Activated T-helper 17 cell treated with anti-CD3 and anti-CD28 coated beads, Interleukin-2, amount 50 U/mL, for 72 hours (primary cell): ENCODE data around the gene BRDT. TPM values are rescaled to one million over a fixed set of nuclear protein-coding genes. Genes with fewer than 3 reads are reported as not detected.
"Not testable (repeated sequence)": the region's sequence is repeated elsewhere in the genome, so short reads cannot be mapped to it uniquely, and the experiment has no call there.

Source experiments
- ATAC-seq: fragments of 150-1000 bp; cut with Tn5 transposase; replicated peaks from 2 replicates; pipeline ENCODE4 v1.10.0; 2021; ENCODE audit warnings: mild to moderate bottlenecking, moderate library complexity
- H3K27ac Mint-ChIP-seq: one replicate; pipeline ENCODE4 v1.8.0; 2022; ENCODE audit warnings: mixed read lengths
- H3K27me3 Mint-ChIP-seq: one replicate; pipeline ENCODE4 v1.8.0; 2022; ENCODE audit warnings: mixed read lengths
- H3K36me3 Mint-ChIP-seq: one replicate; pipeline ENCODE4 v1.8.0; 2022; ENCODE audit warnings: low read depth, mild to moderate bottlenecking, mixed read lengths
- H3K4me1 Mint-ChIP-seq: one replicate; pipeline ENCODE4 v1.8.0; 2022; ENCODE audit warnings: mixed read lengths
- H3K4me3 Mint-ChIP-seq: one replicate; pipeline ENCODE4 v1.8.0; 2022; ENCODE audit warnings: mild to moderate bottlenecking, mixed read lengths
- H3K9me3 Mint-ChIP-seq: one replicate; pipeline ENCODE4 v1.8.0; 2022; ENCODE audit warnings: mixed read lengths
- total RNA-seq, 2 donors: library from RNA; stranded (reverse); gene quantifications; one replicate each; pipeline ENCODE4 v1.2.3, GENCODE V29; 2022

The BRDT gene
- total RNA-seq, 2 donors from 2014 or later: not detected

GRCh38 chr1:91948097-91948496 lies 1.1 kb upstream of the BRDT start:
- Mint-ChIP-seq H3K27me3 (no peaks in the 10 kb centered on the region), H3K4me1 (peaks cover 16% of the 10 kb centered on the region), H3K36me3 (no peaks in the 10 kb centered on the region), H3K4me3 (peak overlapping the region; percentile 70), H3K27ac (peak overlapping the region; percentile 69), H3K9me3 (peaks cover 4% of the 10 kb centered on the region)
- ATAC-seq: peak; percentile 78

DNA sequence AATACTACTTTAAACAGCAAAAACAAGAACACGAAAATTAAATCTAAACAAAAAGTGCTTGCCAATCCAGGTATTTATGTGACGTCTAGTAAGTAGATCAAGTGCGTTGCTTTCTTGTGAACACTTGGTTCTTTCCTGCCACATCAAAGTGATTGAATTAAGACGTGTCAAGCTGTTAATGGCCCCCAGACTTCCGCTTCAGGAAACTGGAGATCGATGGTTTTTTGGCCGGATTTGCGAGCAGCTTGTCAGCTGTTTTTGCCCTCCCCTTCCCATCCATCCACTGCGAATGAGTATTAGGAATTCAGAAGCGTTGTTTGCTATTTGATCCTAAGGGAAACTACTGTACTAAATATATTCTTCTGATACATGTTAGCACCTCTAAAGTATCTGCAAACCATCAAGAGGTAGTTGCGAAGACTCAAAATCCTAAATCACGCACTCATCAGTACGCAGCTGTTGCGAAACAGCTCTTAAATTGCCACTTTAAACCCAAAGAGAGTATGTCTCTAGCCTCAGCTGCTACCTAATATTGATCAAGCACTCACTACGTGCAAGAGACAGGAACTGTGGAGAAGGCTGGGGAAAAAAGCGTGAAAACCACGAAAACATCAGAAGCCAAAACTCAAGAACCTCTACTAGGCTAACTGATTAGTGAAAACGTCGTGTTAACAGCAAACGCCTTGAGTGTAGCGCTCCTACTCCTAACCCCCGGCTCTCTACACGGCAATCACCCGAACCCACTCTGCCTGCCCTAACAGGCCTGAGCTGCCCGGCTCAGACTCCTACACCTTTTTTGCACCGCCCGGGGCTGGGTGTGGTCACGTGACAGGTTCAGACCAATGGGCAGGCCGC lies 473 bp upstream of the BRDT start:
- ATAC-seq: peak; percentile 70
- Mint-ChIP-seq H3K4me3 (peak overlapping the region; percentile 70), H3K27ac (peak overlapping the region; percentile 69), H3K36me3 (no peaks in the 10 kb centered on the region), H3K4me1 (peaks cover 16% of the 10 kb centered on the region), H3K9me3 (peaks cover 4% of the 10 kb centered on the region), H3K27me3 (no peaks in the 10 kb centered on the region)

GRCh38 chr1:91952187-91952586 lies 3.0 kb downstream of the BRDT start:
- Mint-ChIP-seq H3K27ac (no peak overlapping the region), H3K4me1 (peaks cover 13% of the 10 kb centered on the region), H3K36me3 (no peaks in the 10 kb centered on the region)

DNA sequence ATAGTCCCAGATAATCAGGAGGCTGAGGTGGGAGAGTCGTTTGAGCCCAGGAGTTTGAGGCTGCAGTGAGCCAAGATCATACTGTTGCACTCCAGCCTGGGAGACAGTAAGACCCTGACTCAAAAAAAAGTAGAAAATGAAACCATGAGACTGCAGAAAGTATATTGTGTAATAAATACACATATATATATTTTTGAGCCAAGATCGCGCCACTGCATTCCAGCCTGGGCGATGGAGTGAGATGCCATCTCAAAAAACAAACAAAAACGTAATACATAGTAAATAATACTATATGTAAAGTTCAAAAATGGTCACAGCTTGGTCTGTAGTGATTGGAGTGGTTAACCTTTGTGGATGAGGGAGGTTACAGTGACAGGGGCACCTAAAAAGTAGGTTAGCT lies 9.7 kb downstream of the BRDT start:
- ATAC-seq: no peak
- Mint-ChIP-seq H3K4me1 (no peaks in the 10 kb centered on the region), H3K27ac (no peak overlapping the region), H3K36me3 (no peaks in the 10 kb centered on the region), H3K27me3 (peaks cover 3% of the 10 kb centered on the region), H3K4me3 (no peak overlapping the region), H3K9me3 (no peaks in the 10 kb centered on the region)

More at GRCh38 chr1:91952187-91952586, 3.0 kb downstream of the BRDT start:
- ATAC-seq: no peak
- H3K9me3 Mint-ChIP-seq: peaks cover 2% of the 10 kb centered on the region
- H3K4me3 Mint-ChIP-seq: no peak overlapping the region
- no peaks in the 10 kb centered on the region for H3K27me3 Mint-ChIP-seq

DNA sequence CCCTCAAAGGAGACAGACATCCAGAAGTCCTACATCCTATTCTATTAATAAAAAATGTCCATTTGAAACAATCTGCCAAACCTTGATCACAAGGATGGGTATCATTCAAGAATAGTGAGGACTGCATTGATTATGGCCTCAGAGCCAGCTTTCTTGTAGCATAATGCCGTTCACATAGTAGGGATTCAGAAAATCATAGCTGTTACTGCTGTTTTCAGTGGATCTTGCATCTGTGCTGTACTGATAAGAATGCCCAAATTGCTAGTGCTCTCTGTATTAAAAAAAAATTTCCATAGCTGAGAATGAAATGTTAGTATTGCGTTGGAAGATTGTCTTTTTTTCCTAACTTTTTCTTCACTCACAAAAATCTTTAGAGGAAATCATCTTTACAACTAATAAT lies 19.1 kb downstream of the BRDT start:
- ATAC-seq: no peak
- Mint-ChIP-seq H3K27ac (no peak overlapping the region), H3K4me3 (no peak overlapping the region)

DNA sequence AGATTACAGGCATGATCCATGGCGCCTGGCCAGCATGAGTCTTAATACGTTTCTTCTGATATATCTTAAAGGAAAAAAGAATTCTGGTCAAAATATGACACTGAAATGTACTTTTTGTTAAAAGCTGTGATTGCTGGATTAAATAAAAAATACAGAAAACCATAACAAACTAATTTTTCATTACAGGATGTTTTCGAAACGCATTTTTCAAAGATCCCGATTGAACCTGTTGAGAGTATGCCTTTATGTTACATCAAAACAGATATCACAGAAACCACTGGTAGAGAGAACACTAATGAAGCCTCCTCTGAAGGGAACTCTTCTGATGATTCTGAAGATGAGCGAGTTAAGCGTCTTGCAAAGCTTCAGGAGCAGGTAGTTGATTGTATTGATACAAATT lies 30.2 kb downstream of the BRDT start:
- no peaks in the 10 kb centered on the region for H3K9me3 Mint-ChIP-seq
- H3K4me1 Mint-ChIP-seq: no peaks in the 10 kb centered on the region
- ATAC-seq: no peak
- no peaks in the 10 kb centered on the region for H3K36me3 Mint-ChIP-seq
- no peaks in the 10 kb centered on the region for H3K27me3 Mint-ChIP-seq
- no peak overlapping the region for H3K27ac Mint-ChIP-seq
- no peak overlapping the region for H3K4me3 Mint-ChIP-seq

More for the DNA sequence above, 19.1 kb downstream of the BRDT start:
- Mint-ChIP-seq H3K36me3 (no peaks in the 10 kb centered on the region), H3K27me3 (no peaks in the 10 kb centered on the region), H3K9me3 (no peaks in the 10 kb centered on the region), H3K4me1 (no peaks in the 10 kb centered on the region)

- no peaks in the 10 kb centered on the region for H3K9me3 Mint-ChIP-seq
- H3K4me3 Mint-ChIP-seq: no peak overlapping the region
- no peaks in the 10 kb centered on the region for H3K27me3 Mint-ChIP-seq
- ATAC-seq: no peak
- no peaks in the 10 kb centered on the region for H3K4me1 Mint-ChIP-seq
- no peaks in the 10 kb centered on the region for H3K36me3 Mint-ChIP-seq
- H3K27ac Mint-ChIP-seq: no peak overlapping the region
Observed at GRCh38 chr1:91980663-91981062, 31.5 kb downstream of the BRDT start.

- no peak overlapping the region for H3K27ac Mint-ChIP-seq
- H3K9me3 Mint-ChIP-seq: no peaks in the 10 kb centered on the region
- H3K4me1 Mint-ChIP-seq: no peaks in the 10 kb centered on the region
- ATAC-seq: peak; percentile 18
- H3K36me3 Mint-ChIP-seq: no peaks in the 10 kb centered on the region
- H3K27me3 Mint-ChIP-seq: no peaks in the 10 kb centered on the region
- no peak overlapping the region for H3K4me3 Mint-ChIP-seq
Observed at GRCh38 chr1:91981996-91982609, 32.9 kb downstream of the BRDT start.

GRCh38 chr1:91993256-91993655 lies 44.1 kb downstream of the BRDT start:
- no peaks in the 10 kb centered on the region for H3K4me1 Mint-ChIP-seq
- ATAC-seq: no peak
- no peak overlapping the region for H3K27ac Mint-ChIP-seq
- no peak overlapping the region for H3K4me3 Mint-ChIP-seq
- H3K9me3 Mint-ChIP-seq: no peaks in the 10 kb centered on the region
- H3K36me3 Mint-ChIP-seq: no peaks in the 10 kb centered on the region
- H3K27me3 Mint-ChIP-seq: no peaks in the 10 kb centered on the region

DNA sequence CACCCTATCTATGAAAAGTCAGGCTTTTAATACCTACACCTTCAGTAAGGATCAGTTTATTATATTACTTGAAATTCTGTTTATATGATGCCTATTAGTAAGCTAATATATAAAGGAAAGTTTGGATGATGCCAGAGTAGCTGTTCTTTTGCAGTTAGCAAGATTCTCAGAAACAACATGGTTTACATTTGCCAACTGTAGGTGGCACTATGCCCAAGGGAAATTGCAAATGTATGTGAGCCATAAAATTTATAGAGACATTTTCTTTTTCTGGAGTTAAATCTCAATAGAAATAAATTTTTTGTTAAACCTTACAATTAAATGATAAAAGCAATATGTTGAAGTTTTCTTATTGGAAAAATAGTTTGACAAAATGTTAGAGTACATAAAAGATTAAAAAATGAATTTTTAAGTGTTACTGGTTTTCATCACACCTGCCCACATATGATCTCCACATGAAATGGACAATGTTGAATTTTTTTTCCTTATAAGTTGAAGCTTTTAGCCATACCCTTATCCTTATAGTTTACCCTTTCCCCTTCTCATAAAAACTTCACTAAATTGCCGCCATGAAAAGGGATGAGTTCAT lies 48.5 kb downstream of the BRDT start:
- H3K27me3 Mint-ChIP-seq: no peaks in the 10 kb centered on the region
- no peak for ATAC-seq
- H3K9me3 Mint-ChIP-seq: no peaks in the 10 kb centered on the region
- no peak overlapping the region for H3K4me3 Mint-ChIP-seq
- no peaks in the 10 kb centered on the region for H3K36me3 Mint-ChIP-seq
- H3K27ac Mint-ChIP-seq: no peak overlapping the region
- H3K4me1 Mint-ChIP-seq: no peaks in the 10 kb centered on the region

GRCh38 chr1:92004129-92004528 lies 54.9 kb downstream of the BRDT start:
- H3K27ac Mint-ChIP-seq: no peak overlapping the region
- no peaks in the 10 kb centered on the region for H3K36me3 Mint-ChIP-seq
- no peak overlapping the region for H3K4me3 Mint-ChIP-seq
- peaks cover 5% of the 10 kb centered on the region for H3K27me3 Mint-ChIP-seq
- ATAC-seq: no peak
- H3K9me3 Mint-ChIP-seq: no peaks in the 10 kb centered on the region
- no peaks in the 10 kb centered on the region for H3K4me1 Mint-ChIP-seq

- Mint-ChIP-seq H3K27me3 (peaks cover 8% of the 10 kb centered on the region), H3K27ac (no peak overlapping the region), H3K4me1 (peaks cover 10% of the 10 kb centered on the region), H3K9me3 (no peaks in the 10 kb centered on the region), H3K4me3 (no peak overlapping the region), H3K36me3 (no peaks in the 10 kb centered on the region)
- no peak for ATAC-seq
Observed at GRCh38 chr1:92013923-92014322, 64.7 kb downstream of the BRDT start.

DNA sequence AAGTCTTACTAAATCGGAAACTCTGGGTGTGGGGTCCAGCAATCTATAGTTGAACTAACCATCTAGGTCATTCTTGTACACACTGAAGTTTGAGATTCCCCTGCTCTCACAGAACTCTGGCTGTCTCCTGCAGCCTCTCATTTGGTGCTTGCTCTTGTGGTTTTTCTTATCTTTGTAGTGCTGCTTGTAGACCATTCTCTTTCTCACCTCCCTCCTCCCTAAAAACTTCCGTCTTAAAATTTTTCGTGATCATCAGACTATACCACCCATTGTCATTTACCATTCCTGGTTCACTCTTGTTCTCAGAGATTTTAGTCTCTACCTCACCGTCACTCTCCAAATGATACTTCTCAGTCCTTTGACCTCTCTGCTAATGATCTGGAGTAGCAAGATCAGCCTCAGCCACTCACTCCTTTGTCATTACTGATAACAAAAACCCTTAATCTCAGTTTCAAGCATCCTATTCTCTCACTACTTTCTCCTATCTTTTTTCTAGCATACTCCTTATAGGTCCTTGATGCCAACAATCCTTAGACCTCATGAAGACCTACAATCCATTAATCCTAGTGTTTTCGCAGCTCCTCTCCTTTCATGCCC lies 67.6 kb downstream of the BRDT start:
- Mint-ChIP-seq H3K4me3 (no peak overlapping the region), H3K27ac (no peak overlapping the region), H3K27me3 (peaks cover 4% of the 10 kb centered on the region), H3K9me3 (no peaks in the 10 kb centered on the region), H3K4me1 (peaks cover 10% of the 10 kb centered on the region), H3K36me3 (no peaks in the 10 kb centered on the region)
- peak; percentile 18 for ATAC-seq

DNA sequence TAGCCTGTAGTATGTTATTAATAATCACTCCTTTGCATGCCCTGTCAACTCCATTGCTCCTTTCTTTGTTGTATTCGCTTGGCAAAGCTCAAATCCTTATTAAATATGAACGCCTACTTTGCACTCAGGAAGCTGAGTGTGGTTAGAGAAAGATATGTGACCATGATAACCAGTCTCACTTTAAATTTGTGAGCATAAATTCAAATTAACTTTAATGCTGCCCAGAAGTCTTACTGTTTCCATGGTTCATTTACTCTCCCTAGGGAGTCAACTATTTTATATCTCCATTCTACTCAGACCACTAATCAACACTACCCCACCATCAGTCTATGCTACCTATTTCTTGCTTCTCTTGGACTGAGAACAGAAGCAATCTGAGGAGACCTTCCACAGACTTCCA lies 68.5 kb downstream of the BRDT start:
- no peak for ATAC-seq
- Mint-ChIP-seq H3K4me3 (no peak overlapping the region), H3K4me1 (peaks cover 10% of the 10 kb centered on the region), H3K36me3 (no peaks in the 10 kb centered on the region), H3K27me3 (peaks cover 4% of the 10 kb centered on the region), H3K27ac (no peak overlapping the region), H3K9me3 (no peaks in the 10 kb centered on the region)

GRCh38 chr1:92026042-92026441 lies 76.8 kb downstream of the BRDT start:
- H3K4me3 Mint-ChIP-seq, ATAC-seq, H3K4me1 Mint-ChIP-seq, H3K9me3 Mint-ChIP-seq, H3K36me3 Mint-ChIP-seq, H3K27ac Mint-ChIP-seq: not testable (repeated sequence)
- H3K27me3 Mint-ChIP-seq: peaks cover 23% of the 10 kb centered on the region
